22Rv1 (cell line): ENCODE measurements around the gene NPHP4.

Experiments
- CTCF ChIP-seq: fragments of 450-650 bp; IDR thresholded peaks from 2 replicates; pipeline ENCODE4 v1.5.1; 2017; ENCODE audit warnings: mild to moderate bottlenecking
- ZFX ChIP-seq: fragments of 450-650 bp; IDR thresholded peaks from 2 replicates; pipeline ENCODE4 v1.6.1; 2017; ENCODE audit warnings: antibody characterized with exemption, borderline replicate concordance

- TF ChIP-seq CTCF (no peak), ZFX (no peak)
These were observed 54.1 kb downstream of the NPHP4 start for GRCh38 chr1:5938101-5938646.
